DMS 273 (cell line): Measurements from ENCODE around the gene RSPO3.

Experiments used
- DNase-seq: peaks from one replicate; lab custom pipeline; 2025; ENCODE audit not compliant: unreplicated experiment; lab: John Stamatoyannopoulos, UW

Gene RSPO3

GRCh38 chr6:127111526-127111925 lies 6.9 kb upstream of the RSPO3 start:
- no peak for DNase-seq

GRCh38 chr6:127114214-127114760 lies 4.2 kb upstream of the RSPO3 start:
- DNase-seq: no peak

GRCh38 chr6:127115084-127115655 lies 3.3 kb upstream of the RSPO3 start:
- no peak for DNase-seq

GRCh38 chr6:127115746-127116145 lies 2.7 kb upstream of the RSPO3 start:
- DNase-seq: no peak

- peak; percentile 32 for DNase-seq
Measured at GRCh38 chr6:127117979-127118297, 533 bp upstream of the RSPO3 start.

GRCh38 chr6:127119102-127120022 lies 891 bp downstream of the RSPO3 start:
- DNase-seq: peak; percentile 49

- peak; percentile 34 for DNase-seq
Measured at GRCh38 chr6:127120023-127120786, 1.7 kb downstream of the RSPO3 start.

- peak; percentile 87 for DNase-seq
Measured at GRCh38 chr6:127120787-127121636, 2.5 kb downstream of the RSPO3 start.

- DNase-seq: no peak
Measured at GRCh38 chr6:127121637-127121960, 3.1 kb downstream of the RSPO3 start.

GRCh38 chr6:127124172-127124571 lies 5.7 kb downstream of the RSPO3 start:
- DNase-seq: no peak

GRCh38 chr6:127124680-127125079 lies 6.2 kb downstream of the RSPO3 start:
- DNase-seq: no peak

- no peak for DNase-seq
Measured at GRCh38 chr6:127128066-127128465, 9.6 kb downstream of the RSPO3 start.

GRCh38 chr6:127129251-127129650 lies 10.8 kb downstream of the RSPO3 start:
- no peak for DNase-seq

- DNase-seq: no peak
Measured at GRCh38 chr6:127131275-127131674, 12.8 kb downstream of the RSPO3 start.

GRCh38 chr6:127131772-127132376 lies 13.4 kb downstream of the RSPO3 start:
- DNase-seq: no peak

GRCh38 chr6:127134136-127134535 lies 15.7 kb downstream of the RSPO3 start:
- DNase-seq: no peak

- no peak for DNase-seq
Measured at GRCh38 chr6:127136786-127137185, 18.3 kb downstream of the RSPO3 start.

GRCh38 chr6:127146932-127147331 lies 28.5 kb downstream of the RSPO3 start:
- no peak for DNase-seq

- DNase-seq: no peak
Measured at GRCh38 chr6:127147534-127147933, 29.1 kb downstream of the RSPO3 start.

- DNase-seq: no peak
Measured at GRCh38 chr6:127148511-127148910, 30.0 kb downstream of the RSPO3 start.
